ENCODE measurements around the gene SLC27A5.

The SLC27A5 gene, protein sequence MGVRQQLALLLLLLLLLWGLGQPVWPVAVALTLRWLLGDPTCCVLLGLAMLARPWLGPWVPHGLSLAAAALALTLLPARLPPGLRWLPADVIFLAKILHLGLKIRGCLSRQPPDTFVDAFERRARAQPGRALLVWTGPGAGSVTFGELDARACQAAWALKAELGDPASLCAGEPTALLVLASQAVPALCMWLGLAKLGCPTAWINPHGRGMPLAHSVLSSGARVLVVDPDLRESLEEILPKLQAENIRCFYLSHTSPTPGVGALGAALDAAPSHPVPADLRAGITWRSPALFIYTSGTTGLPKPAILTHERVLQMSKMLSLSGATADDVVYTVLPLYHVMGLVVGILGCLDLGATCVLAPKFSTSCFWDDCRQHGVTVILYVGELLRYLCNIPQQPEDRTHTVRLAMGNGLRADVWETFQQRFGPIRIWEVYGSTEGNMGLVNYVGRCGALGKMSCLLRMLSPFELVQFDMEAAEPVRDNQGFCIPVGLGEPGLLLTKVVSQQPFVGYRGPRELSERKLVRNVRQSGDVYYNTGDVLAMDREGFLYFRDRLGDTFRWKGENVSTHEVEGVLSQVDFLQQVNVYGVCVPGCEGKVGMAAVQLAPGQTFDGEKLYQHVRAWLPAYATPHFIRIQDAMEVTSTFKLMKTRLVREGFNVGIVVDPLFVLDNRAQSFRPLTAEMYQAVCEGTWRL

DNA sequence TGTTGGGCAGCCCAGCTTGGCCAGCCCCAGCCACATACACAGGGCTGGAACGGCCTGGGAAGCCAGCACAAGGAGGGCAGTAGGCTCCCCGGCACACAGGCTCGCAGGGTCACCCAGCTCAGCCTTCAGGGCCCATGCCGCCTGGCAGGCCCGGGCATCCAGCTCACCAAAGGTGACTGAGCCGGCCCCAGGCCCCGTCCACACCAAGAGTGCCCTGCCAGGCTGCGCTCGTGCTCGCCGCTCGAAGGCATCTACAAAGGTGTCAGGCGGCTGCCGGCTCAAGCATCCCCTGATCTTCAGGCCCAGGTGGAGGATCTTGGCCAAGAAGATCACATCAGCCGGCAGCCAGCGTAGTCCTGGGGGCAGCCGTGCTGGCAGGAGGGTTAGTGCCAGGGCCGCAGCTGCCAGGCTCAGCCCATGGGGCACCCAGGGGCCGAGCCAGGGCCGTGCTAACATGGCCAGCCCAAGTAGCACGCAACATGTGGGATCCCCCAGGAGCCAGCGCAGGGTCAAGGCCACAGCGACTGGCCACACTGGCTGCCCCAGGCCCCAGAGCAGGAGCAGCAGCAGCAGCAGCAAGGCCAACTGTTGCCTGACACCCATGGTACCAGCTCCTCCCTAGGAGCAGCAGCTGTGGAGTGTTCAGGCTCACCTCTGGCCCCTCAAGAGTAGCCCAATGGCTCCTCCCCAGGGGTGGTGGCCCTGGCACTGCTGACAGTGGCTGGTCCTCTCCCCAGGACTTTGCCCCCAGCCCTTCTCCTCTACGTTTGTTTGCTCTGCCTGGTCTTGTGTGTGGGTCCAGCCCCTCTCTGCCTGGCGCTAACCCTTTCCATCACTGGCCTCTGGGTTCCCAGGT lies at the start of gene SLC27A5:
Gene SLC27A5 (minus strand): TSS at position 640 of the 856 bp plus-strand sequence. CDS start 37 bp downstream, at position 603.
- no peak for DNase-seq (ENCODE audit: low spot score)
- FAIRE-seq: no peak

DNA sequence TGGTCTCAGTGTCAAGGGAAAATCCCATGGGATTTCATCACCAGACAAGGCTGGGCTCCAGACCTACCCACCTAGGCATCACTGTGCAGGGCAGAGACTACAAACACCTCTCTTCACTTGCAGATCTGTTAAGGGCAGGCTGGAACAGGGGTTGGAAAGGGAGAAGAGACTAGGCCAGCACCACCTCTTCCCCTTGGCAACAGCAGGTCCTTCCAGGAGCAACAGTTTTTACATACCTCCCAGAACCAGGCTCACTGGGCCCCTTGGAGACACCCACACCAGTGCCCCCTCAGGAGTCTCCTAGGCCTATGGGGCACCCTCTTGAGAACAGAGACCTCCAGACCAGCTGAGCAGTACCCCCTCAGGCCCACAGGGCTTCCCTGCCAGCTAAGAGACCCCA lies 49.1 kb upstream of the SLC27A5 start:
- DNase-seq (ENCODE audit: low spot score) (no peak), FAIRE-seq (no peak)

DNA sequence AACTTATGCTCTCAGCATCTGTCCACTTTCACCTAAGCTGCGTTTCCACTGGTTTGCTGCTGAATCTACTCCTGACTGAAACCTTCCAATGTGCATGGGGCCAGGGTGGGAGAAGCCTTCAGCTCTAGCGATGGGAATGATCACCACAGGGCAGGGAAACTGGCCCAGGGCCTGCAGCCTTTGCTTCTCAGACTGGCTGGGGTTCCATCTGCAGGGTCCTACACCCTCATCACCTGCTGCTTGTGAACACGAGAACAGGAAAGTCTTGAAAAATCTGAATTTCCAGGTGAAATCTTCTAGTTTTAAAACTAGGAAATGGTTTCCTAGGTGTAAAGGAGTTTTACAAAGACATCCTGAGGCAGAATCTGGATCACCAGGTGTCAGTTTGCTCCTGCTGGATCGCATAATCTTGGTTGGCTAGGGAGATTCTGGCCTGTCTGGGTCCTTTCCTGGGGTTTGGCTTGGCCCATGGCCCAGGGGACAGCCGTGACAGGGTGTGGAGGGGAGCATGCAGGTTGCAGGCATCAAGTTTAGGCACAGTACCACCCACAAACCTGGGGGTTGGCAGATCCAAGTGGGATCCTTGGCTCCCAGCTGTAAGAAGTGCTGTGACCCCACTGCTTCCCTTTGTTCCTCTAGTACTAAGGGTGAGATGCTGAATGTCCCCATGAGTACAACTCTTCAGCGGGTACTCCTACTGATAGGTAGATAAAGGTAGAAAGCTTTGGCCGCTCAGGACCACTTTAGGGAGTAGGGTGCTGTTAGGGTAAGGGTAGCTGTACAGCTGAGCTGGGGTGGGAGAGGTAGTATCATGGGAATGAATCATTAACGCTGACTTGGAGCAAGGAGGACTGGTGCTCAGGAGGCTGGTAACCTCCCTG lies 48.5 kb upstream of the SLC27A5 start:
- FAIRE-seq (no peak), DNase-seq (ENCODE audit: low spot score) (no peak)

DNA sequence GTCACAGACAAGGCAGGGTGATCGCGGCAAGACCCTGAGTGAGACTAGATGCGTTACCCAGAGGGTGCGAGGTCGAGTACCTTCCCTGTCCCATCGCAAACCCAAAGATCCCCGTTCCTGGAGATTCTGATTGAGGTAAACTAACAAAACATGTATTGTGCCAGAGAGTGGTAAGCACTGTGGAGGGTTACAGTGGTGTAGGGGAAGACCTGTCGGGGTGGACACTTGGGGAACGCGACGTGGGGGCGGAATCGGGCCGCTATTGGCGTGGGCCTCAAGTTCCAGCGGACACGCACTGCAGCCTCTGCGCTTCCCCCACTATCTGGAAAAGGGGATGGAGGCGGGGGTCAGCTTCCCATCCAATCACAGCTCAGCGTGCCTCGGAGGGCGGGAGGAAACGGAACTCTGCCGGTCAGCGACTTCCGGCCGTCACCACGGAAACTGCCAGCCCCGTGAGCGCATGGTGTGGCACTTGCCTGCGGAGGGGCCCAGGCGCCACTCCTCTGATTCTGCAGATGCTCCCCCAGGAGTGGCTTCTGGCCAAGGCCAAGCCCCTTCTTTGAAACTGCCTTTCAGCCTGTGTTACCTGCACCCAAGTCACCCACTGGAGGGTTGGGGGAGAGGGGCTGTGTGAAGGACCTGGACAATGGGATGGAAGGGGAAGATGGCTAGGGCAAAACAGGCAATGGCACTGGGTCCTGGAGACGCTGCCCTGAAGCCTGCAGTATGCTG lies 47.6 kb upstream of the SLC27A5 start:
- peak; percentile 82 for DNase-seq (ENCODE audit: low spot score)

DNA sequence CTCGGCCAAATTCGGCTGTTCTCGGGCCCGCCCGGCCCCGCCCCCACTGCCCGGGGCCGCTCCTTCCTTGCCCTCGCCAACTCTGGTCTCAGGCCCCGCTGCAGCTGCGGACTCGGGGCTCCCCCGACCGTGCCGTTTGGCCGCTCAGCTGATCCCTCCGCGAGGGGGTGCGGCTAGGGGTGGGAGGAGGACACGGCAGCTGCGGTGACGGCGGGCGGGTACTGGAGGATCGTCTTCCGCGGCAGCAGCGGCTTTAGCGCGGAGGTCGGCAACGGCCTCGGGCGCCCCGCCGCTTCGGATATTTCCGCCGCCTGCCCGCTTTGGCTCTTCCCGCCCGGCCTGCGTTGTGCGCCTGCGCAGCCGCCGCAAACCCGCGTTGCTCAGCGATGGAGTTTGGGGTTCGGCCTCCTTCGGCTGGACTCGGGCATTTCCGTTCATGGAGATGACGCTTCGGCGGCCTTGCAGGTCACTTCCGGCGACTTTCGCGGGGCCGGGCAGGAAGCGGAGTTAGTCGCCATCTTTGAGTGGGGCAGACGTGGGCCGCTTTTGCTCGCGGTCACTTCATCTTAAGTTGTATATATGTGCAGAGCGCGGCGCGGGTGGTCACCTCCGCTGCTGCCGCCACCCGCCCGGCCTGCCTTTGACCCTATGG lies 47.0 kb upstream of the SLC27A5 start:
- FAIRE-seq (peak; percentile 77), DNase-seq (ENCODE audit: low spot score) (peak; percentile 92)

More for the DNA sequence above, 47.6 kb upstream of the SLC27A5 start:
- peak; percentile 63 for FAIRE-seq

DNA sequence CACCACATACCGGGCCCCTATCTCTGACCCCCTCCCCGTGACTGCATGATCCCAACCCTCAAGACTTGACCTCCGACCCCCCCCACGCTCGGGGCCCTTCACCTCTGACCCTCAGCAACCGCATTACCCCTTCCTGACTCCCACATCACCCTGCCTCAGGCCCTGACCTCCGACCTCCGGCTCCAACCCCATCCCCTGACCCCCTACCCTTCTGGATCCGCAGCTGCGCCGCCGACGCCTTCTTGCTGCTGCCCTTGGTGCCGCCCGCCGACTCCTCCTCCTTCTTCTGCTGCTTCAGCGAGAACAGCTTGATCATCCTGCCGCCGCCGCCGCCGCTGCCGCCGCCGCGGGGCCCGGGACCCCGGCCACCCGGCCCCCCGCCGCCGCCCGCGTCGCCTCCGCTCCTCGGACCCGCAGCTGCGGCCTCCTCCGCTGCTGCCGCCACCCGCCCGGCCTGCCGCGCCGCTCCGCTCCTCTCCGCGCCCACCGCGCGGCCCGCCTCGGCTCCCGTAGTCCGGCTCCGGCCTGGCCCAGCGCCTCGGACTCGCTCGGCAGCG lies 46.4 kb upstream of the SLC27A5 start, which contains the start of gene UBE2M:
Gene UBE2M (minus strand): TSS at position 546 of the 557 bp plus-strand sequence. CDS start 230 bp downstream, at position 316.
- FAIRE-seq (no peak), DNase-seq (ENCODE audit: low spot score) (peak; percentile 19)

DNA sequence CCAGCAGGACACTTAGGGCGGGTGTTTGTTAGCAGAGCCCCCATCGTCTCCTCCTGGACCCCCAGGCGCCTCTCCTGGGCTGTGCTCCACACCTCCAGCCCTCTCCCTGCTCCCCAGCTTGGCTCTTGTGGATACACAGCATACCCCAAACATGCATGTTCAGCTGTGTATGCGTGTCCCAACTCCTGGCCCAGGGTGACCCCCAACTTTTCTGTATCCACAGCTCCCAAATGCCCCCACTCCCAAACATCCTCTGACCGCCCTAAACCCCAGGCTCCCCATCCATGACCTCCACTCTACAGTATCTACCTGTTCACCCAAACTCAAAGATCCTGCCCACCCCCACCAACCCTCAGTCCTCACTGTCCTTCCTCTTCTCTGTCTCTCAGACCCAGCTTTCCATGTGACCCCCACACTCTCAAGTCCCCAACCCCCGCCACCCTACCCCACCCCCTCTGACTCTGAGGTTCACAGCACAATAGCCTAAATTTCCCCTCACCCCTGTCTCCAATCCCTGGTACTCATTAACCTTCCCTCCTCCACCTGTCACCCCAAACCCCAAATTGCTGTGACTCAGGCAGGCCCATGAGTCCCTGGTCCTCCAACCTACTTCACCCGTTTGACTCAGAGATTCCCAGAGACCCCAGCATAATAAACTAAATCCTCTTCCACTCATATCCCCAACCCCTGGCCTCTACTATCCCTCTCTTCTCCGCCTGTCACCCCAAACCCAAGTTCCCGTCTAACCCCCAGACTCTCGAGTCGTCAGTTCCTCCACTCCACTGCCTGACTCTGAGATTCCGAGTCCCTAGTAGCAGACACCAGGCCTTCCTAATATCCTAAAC lies 45.7 kb upstream of the SLC27A5 start:
- FAIRE-seq: no peak
- no peak for DNase-seq (ENCODE audit: low spot score)

DNA sequence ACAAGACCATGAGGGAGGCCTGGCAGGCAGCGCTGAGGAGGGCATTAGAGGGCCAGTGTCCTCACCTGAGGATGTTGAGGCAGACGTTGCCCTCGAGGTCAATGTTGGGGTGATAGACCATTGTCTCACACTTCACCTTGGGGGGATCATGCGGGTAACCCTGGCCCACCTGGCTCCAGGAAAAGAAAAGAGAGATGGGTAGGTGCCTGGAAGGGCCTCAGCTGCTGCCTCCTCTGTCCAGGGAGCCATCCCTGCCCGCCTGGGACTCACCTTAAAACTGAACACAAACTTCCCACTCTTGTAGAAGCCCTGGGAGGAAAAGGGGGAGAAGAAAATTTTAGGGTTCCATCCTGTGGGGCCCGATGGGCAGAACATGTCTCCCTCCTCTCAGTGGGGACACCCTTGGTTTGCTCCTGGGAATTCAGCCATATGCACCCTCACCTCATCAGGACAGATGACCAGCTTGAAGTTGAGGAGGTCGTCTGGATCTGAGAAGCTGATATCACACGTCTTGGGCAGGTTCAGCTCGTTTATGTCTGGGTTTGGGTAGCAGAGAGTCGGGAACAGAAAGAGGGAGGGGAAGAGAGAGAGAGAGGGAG lies 44.9 kb upstream of the SLC27A5 start:
- DNase-seq (ENCODE audit: low spot score) (no peak), FAIRE-seq (no peak)

DNA sequence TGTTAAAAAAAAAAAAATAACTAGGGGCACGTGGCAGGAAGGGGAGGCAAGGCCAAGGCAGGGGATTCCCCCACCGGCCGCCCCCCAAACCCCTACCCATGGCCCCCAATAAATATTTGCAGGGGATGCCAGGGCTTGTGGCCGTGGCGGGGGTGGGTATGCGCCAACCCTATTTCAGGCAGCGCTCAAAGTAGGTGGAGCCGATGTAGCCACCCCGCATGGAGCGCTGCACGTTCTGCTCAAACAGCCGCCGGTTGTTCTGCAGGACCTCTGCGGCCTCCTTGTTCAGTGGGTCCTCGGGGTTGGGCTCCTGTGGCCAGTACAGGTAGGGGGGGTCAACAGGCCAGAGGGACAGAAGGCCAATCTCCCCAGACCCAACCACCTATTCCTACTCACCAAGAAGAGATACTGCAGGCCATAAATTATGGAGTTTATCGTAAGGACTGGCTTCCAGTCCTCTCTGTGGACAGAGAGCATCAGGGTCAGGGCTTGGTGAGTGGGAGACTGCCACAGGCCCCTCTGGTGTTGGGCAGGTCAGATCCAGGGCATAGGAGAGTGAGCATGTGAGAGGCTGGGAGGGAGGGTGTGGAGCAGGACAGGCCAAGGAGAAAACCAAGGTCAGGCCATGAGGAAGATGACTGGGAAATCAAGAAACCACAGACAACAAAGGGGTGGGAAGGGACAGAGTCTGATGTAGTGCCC lies 44.3 kb upstream of the SLC27A5 start:
- FAIRE-seq (no peak), DNase-seq (ENCODE audit: low spot score) (no peak)

DNA sequence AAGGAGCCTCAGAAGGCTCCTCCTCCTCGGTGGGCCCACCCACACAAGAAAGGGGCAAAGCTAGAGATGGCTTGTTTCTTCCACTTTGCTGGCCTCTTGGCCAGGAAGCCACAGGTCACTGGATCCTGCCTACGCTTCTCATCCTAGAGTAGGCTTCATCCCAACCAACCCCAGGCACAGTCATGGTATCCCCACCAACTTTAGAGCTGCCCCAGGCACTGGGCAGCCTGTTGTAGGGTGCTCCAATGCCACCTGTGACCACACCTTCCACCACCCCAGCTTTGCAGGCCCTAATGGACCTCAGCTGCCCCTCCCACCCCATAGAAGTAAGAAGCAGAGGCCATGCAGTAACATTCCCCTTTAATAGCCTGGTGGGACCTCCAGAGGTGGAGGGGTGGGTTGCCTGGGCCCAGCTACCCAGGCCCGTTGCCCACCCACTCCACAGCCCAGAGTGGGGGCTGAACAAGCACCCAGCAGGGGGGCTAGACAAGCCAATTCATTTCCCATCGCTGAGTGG lies 43.6 kb upstream of the SLC27A5 start:
- FAIRE-seq (no peak), DNase-seq (ENCODE audit: low spot score) (no peak)

DNA sequence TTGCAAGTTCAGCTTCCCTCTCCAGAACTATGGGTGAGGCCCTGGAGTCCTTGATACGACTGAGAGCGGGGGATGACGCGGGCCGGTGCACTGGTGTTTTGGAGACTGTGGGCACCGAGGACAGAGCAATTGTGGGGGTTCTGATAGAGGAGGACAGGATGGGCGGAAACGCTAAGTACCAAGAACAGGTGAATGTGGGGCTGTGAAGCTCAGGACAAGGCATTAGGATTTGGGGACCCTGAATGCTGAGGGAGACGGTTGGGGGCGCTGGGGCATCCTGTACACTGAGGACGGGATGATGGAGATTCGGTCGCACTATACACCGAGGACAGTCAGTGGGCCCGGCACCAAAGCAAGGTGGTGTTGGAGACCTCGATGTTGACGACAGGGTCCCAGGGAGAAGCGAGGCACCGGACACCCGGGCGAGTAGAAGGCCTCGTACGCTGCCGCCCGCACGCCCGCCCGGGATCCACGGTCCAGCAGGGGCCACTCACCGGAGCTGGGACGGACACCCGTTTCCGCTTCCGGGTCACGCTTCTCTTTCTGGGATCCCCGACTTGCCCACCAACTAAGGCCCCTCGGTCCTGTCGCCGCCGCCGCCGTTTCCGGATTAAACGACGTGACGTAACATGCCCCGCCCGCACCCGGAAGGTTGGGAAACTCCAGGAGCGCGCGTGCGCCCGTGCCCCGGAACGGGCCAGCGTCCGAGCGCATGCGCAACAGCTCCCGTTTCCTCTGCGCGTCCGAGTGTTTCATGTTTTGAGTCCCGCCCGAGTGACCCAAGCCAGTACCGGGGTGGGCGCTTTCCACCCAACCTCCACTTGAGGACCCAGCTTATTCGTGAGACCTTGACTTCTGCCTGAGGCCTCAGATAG lies 42.9 kb upstream of the SLC27A5 start, which contains the start of gene CHMP2A:
Gene CHMP2A (minus strand): TSS at position 612 of the 875 bp plus-strand sequence. CDS start 893 bp downstream, outside the sequence.
- DNase-seq (ENCODE audit: low spot score) (peak; percentile 85), FAIRE-seq (peak; percentile 45)

DNA sequence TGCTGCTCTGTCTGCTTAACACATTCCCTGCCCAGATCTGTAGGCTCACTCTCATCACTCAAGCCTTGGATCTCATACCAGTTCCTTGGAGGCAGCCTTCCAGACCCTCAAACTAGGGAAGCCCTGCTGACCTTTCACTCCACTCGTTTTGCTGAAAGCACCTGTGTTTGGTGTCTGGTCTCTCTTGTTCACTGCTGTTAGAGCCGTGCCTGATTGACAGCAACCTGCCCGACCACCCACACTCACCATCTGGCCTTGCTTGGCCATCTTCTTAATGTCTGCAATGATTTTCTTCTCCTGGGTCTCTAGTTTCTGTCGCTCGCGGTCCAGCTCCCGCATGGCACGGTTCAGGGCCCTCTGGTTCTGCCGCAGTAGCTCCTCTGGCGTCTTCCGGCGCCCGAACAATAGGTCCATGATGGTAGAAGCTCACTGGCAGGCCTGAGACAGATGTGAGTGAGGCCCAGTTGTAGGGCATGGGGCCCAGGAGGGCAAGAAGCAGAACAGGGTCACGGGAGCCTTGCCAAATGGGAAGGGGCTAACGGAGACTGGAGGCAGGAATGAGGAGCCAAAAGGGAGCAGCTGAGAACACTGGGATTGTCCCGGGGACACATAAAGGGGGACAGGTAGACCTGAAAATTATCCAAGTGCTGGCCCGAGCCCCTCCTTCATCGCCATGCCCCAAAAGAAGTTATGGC lies 42.2 kb upstream of the SLC27A5 start:
- DNase-seq (ENCODE audit: low spot score): no peak
- no peak for FAIRE-seq

DNA sequence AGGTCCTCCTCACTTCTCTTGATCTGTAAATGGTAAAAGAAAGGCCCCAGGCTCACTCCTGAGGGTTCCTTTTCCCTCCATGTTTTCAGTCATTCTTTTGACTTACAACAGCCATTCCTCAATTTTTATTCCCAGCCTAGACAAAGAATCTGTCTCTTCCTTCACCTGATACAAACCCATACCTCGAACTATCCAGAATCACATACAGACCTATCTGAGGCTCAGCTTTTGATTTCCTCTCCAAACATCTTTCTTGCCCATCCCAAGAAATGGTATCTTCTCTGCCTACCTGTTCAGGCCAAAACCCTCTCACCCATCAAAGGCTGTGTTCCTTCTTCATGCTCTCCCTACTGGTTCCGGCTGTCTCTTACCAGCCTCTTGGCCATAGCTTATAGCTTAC lies 40.9 kb upstream of the SLC27A5 start:
- FAIRE-seq (no peak), DNase-seq (ENCODE audit: low spot score) (no peak)

DNA sequence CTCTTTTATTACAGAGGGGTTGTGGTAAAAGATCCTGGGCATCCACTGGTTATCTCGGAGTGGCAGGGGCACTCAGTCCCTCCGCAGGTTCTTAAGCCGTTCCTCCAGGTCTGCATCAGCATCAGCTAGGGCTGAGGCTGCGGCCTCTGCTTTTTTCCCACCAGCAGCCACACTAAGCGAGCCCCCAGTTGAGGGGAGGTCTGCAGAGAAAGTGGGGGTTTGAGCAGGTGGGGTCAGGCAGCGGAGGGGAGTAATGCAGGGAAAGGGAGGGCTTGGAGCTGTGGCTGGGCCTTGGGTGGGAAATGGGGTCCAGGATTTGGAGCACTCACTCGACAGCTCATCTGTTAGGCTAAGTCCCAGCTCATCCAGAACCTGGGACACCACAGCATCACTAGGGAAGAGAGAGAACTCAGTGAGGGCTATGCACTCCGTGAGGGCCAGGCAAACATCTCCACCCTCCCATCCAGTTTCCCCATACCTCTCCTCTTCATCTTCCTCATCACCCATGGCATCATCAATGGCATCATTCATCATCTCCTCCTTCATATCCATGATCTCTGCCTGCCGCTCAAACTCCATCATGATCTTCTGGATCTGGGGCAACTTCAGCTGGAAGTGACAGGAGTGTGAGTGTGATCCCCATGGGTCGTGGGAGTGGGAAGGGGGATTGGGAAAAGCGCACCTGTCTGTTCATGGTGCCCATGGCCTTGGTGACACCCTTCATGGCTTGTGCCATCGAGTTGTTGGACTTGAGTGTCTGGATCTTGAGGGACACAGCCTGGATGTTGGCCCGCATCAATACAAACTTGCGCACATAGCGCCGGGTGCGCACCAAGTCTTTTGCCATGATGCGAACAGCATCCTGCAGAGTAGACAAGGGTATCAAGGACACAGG lies 40.0 kb upstream of the SLC27A5 start:
- DNase-seq (ENCODE audit: low spot score): no peak
- FAIRE-seq: no peak
